Activated CD4-positive, alpha-beta memory T cell treated with anti-CD3 and anti-CD28 coated beads, Interleukin-2, amount 10 ng/mL, durations not matched to agents 7 days and 5 days (primary cell): ENCODE measurements around the gene DNER. TPM values are rescaled to one million over a fixed set of nuclear protein-coding genes. Genes with fewer than 3 reads are reported as not detected.

Experiments
- CTCF ChIA-PET: fragments of 350-600 bp; sonication (Branson Sonifier 250); formaldehyde crosslinking; loops from one replicate; lab custom pipeline; 2021; ENCODE audit warnings: antibody characterized with exemption, inconsistent platforms; lab: Charles Lee
- POLR2A ChIA-PET: fragments of 350-600 bp; sonication (Branson Sonifier 250); formaldehyde crosslinking; loops from one replicate; lab custom pipeline; 2021; ENCODE audit warnings: antibody characterized with exemption; lab: Charles Lee
- DNase-seq: peaks from one replicate; pipeline ENCODE4 v3.0.0-alpha.2; 2020
- H3K27ac Mint-ChIP-seq: one replicate; pipeline ENCODE4 v1.8.0; 2021; ENCODE audit warnings: mild to moderate bottlenecking, mixed read lengths
- H3K27me3 Mint-ChIP-seq: one replicate; pipeline ENCODE4 v1.8.0; 2021; ENCODE audit warnings: mixed read lengths
- H3K36me3 Mint-ChIP-seq: one replicate; pipeline ENCODE4 v1.8.0; 2021; ENCODE audit warnings: low read depth, mixed read lengths
- H3K4me1 Mint-ChIP-seq: one replicate; pipeline ENCODE4 v1.8.0; 2021; ENCODE audit warnings: mixed read lengths
- H3K4me3 Mint-ChIP-seq: one replicate; pipeline ENCODE4 v1.8.0; 2021; ENCODE audit warnings: mild to moderate bottlenecking, mixed read lengths
- H3K9me3 Mint-ChIP-seq: one replicate; pipeline ENCODE4 v1.8.0; 2021; ENCODE audit warnings: mixed read lengths
- total RNA-seq, 2 experiments: library from RNA; stranded (reverse); gene quantifications; one replicate each; pipeline ENCODE4 v1.2.3, GENCODE V29; 2021

DNER gene
- total RNA-seq, 2 experiments from 2014 or later = not detected

GRCh38 chr2:229434187-229434586 lies 280.2 kb downstream of the DNER start:
- Mint-ChIP-seq H3K27me3 (no peaks in the 10 kb centered on the region), H3K27ac (no peak overlapping the region), H3K9me3 (peaks cover 2% of the 10 kb centered on the region), H3K4me1 (no peaks in the 10 kb centered on the region), H3K4me3 (no peak overlapping the region), H3K36me3 (no peaks in the 10 kb centered on the region)
- CTCF ChIA-PET = no interaction called here
- POLR2A ChIA-PET = no interaction called here
- no peak for DNase-seq

- CTCF ChIA-PET = no interaction called here
- Mint-ChIP-seq H3K36me3 (no peaks in the 10 kb centered on the region), H3K4me1 (no peaks in the 10 kb centered on the region), H3K27ac (no peak overlapping the region), H3K27me3 (no peaks in the 10 kb centered on the region), H3K9me3 (peaks cover 2% of the 10 kb centered on the region), H3K4me3 (no peak overlapping the region)
- DNase-seq = no peak
- POLR2A ChIA-PET = no interaction called here
Observed at GRCh38 chr2:229433351-229433750, 281.0 kb downstream of the DNER start.

- no peak for DNase-seq
- Mint-ChIP-seq H3K9me3 (peaks cover 2% of the 10 kb centered on the region), H3K27me3 (no peaks in the 10 kb centered on the region), H3K36me3 (no peaks in the 10 kb centered on the region), H3K27ac (no peak overlapping the region), H3K4me3 (no peak overlapping the region), H3K4me1 (no peaks in the 10 kb centered on the region)
- ChIA-PET CTCF (interaction anchor here (0.6 to 1.1 kb wide), 2 partner anchors 29 to 156 kb away, joined by 3 to 4 read pairs; no protein-coding TSS in a partner anchor), POLR2A (no interaction called here)
Observed at GRCh38 chr2:229431327-229431954, 282.9 kb downstream of the DNER start.

GRCh38 chr2:229429589-229429988 lies 284.8 kb downstream of the DNER start:
- ChIA-PET POLR2A (no interaction called here), CTCF (no interaction called here)
- DNase-seq = no peak
- Mint-ChIP-seq H3K4me3 (no peak overlapping the region), H3K36me3 (no peaks in the 10 kb centered on the region), H3K27ac (no peak overlapping the region), H3K4me1 (no peaks in the 10 kb centered on the region), H3K27me3 (no peaks in the 10 kb centered on the region), H3K9me3 (no peaks in the 10 kb centered on the region)

GRCh38 chr2:229426464-229426863 lies 287.9 kb downstream of the DNER start:
- CTCF ChIA-PET = interaction anchor here (0.7 kb wide), 1 partner anchor 1398 kb away, joined by 3 read pairs; no protein-coding TSS in a partner anchor
- H3K36me3 Mint-ChIP-seq = no peaks in the 10 kb centered on the region
- no peak for DNase-seq

GRCh38 chr2:229425598-229425997 lies 288.8 kb downstream of the DNER start:
- H3K4me3 Mint-ChIP-seq = no peak overlapping the region
- H3K36me3 Mint-ChIP-seq = no peaks in the 10 kb centered on the region
- no peak for DNase-seq
- H3K27me3 Mint-ChIP-seq = no peaks in the 10 kb centered on the region
- no peak overlapping the region for H3K27ac Mint-ChIP-seq
- H3K9me3 Mint-ChIP-seq = no peaks in the 10 kb centered on the region
- ChIA-PET CTCF (interaction anchor here (0.7 kb wide), 1 partner anchor 1398 kb away, joined by 3 read pairs; no protein-coding TSS in a partner anchor), POLR2A (no interaction called here)
- H3K4me1 Mint-ChIP-seq = no peaks in the 10 kb centered on the region

More at GRCh38 chr2:229426464-229426863, 287.9 kb downstream of the DNER start:
- no peak overlapping the region for H3K27ac Mint-ChIP-seq
- H3K9me3 Mint-ChIP-seq = no peaks in the 10 kb centered on the region
- H3K4me3 Mint-ChIP-seq = no peak overlapping the region
- no peaks in the 10 kb centered on the region for H3K4me1 Mint-ChIP-seq
- POLR2A ChIA-PET = no interaction called here
- no peaks in the 10 kb centered on the region for H3K27me3 Mint-ChIP-seq

- DNase-seq = no peak
- Mint-ChIP-seq H3K4me1 (no peaks in the 10 kb centered on the region), H3K36me3 (no peaks in the 10 kb centered on the region), H3K27me3 (no peaks in the 10 kb centered on the region), H3K9me3 (no peaks in the 10 kb centered on the region), H3K27ac (no peak overlapping the region), H3K4me3 (no peak overlapping the region)
- CTCF ChIA-PET = no interaction called here
- POLR2A ChIA-PET = no interaction called here
Observed at GRCh38 chr2:229422063-229422462, 292.3 kb downstream of the DNER start.

GRCh38 chr2:229419158-229419557 lies 295.2 kb downstream of the DNER start:
- Mint-ChIP-seq H3K27me3 (no peaks in the 10 kb centered on the region), H3K27ac (no peak overlapping the region), H3K36me3 (no peaks in the 10 kb centered on the region), H3K9me3 (no peaks in the 10 kb centered on the region), H3K4me1 (no peaks in the 10 kb centered on the region), H3K4me3 (no peak overlapping the region)
- ChIA-PET CTCF (no interaction called here), POLR2A (no interaction called here)
- no peak for DNase-seq

- Mint-ChIP-seq H3K36me3 (no peaks in the 10 kb centered on the region), H3K9me3 (no peaks in the 10 kb centered on the region), H3K4me3 (no peak overlapping the region), H3K27me3 (no peaks in the 10 kb centered on the region), H3K4me1 (no peaks in the 10 kb centered on the region), H3K27ac (no peak overlapping the region)
- ChIA-PET POLR2A (no interaction called here), CTCF (no interaction called here)
- no peak for DNase-seq
Observed at GRCh38 chr2:229417916-229418315, 296.4 kb downstream of the DNER start.

GRCh38 chr2:229417176-229417575 lies 297.2 kb downstream of the DNER start:
- POLR2A ChIA-PET = no interaction called here
- H3K27ac Mint-ChIP-seq = no peak overlapping the region
- CTCF ChIA-PET = no interaction called here

GRCh38 chr2:229416116-229416694 lies 298.1 kb downstream of the DNER start:
- H3K4me1 Mint-ChIP-seq = no peaks in the 10 kb centered on the region
- ChIA-PET POLR2A (no interaction called here), CTCF (no interaction called here)
- no peaks in the 10 kb centered on the region for H3K9me3 Mint-ChIP-seq
- H3K27me3 Mint-ChIP-seq = no peaks in the 10 kb centered on the region
- no peaks in the 10 kb centered on the region for H3K36me3 Mint-ChIP-seq
- no peak overlapping the region for H3K27ac Mint-ChIP-seq
- H3K4me3 Mint-ChIP-seq = no peak overlapping the region
- no peak for DNase-seq

More at GRCh38 chr2:229417176-229417575, 297.2 kb downstream of the DNER start:
- no peaks in the 10 kb centered on the region for H3K27me3 Mint-ChIP-seq
- DNase-seq = no peak
- no peaks in the 10 kb centered on the region for H3K9me3 Mint-ChIP-seq
- H3K4me1 Mint-ChIP-seq = no peaks in the 10 kb centered on the region
- no peak overlapping the region for H3K4me3 Mint-ChIP-seq
- no peaks in the 10 kb centered on the region for H3K36me3 Mint-ChIP-seq

GRCh38 chr2:229414631-229415030 lies 299.7 kb downstream of the DNER start:
- Mint-ChIP-seq H3K4me3 (no peak overlapping the region), H3K27ac (no peak overlapping the region), H3K9me3 (no peaks in the 10 kb centered on the region), H3K36me3 (no peaks in the 10 kb centered on the region), H3K27me3 (no peaks in the 10 kb centered on the region), H3K4me1 (no peaks in the 10 kb centered on the region)
- DNase-seq = no peak
- CTCF ChIA-PET = no interaction called here
- POLR2A ChIA-PET = no interaction called here

- Mint-ChIP-seq H3K36me3 (no peaks in the 10 kb centered on the region), H3K27me3 (no peaks in the 10 kb centered on the region), H3K9me3 (no peaks in the 10 kb centered on the region), H3K4me1 (no peaks in the 10 kb centered on the region), H3K4me3 (no peak overlapping the region), H3K27ac (no peak overlapping the region)
- POLR2A ChIA-PET = no interaction called here
- CTCF ChIA-PET = no interaction called here
- DNase-seq = no peak
Observed at GRCh38 chr2:229412686-229413085, 301.7 kb downstream of the DNER start.

GRCh38 chr2:229410946-229411345 lies 303.4 kb downstream of the DNER start:
- ChIA-PET CTCF (no interaction called here), POLR2A (no interaction called here)
- H3K36me3 Mint-ChIP-seq = no peaks in the 10 kb centered on the region
- no peaks in the 10 kb centered on the region for H3K27me3 Mint-ChIP-seq
- H3K4me1 Mint-ChIP-seq = no peaks in the 10 kb centered on the region
- H3K4me3 Mint-ChIP-seq = no peak overlapping the region
- no peak overlapping the region for H3K27ac Mint-ChIP-seq
- no peaks in the 10 kb centered on the region for H3K9me3 Mint-ChIP-seq
- no peak for DNase-seq
